GM12801 (cell line): Measurements from ENCODE around the gene PKM.

Experiments used
- TF ChIP-seq, protein P1 (sequence below): IDR thresholded peaks from one replicate; pipeline ENCODE4 v1.5.1; 2011; ENCODE audit warnings: control low read depth; ENCODE audit not compliant: insufficient read length; ENCODE audit errors: extremely low read depth

PKM gene

DNA sequence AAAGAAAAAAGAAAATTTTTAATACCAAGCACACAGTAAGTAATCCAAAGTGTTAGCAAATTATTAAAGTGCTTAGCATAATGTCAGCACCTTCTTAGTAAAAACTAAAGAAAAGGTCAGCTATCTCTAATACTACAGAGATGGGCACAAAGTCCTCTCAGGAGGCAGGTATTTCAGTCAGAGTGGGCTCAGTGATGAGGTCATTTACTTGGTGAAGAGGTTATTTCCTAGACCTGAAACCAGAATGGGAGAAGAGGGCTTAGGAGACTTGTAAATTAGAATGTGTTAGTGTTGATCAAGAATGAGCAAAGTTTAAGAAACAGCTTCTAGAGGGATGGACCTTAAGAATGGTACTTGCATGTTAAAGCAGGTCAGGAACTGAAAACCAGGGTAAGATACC lies 8.7 kb upstream of the PKM start:
- TF ChIP-seq, protein P1, sequence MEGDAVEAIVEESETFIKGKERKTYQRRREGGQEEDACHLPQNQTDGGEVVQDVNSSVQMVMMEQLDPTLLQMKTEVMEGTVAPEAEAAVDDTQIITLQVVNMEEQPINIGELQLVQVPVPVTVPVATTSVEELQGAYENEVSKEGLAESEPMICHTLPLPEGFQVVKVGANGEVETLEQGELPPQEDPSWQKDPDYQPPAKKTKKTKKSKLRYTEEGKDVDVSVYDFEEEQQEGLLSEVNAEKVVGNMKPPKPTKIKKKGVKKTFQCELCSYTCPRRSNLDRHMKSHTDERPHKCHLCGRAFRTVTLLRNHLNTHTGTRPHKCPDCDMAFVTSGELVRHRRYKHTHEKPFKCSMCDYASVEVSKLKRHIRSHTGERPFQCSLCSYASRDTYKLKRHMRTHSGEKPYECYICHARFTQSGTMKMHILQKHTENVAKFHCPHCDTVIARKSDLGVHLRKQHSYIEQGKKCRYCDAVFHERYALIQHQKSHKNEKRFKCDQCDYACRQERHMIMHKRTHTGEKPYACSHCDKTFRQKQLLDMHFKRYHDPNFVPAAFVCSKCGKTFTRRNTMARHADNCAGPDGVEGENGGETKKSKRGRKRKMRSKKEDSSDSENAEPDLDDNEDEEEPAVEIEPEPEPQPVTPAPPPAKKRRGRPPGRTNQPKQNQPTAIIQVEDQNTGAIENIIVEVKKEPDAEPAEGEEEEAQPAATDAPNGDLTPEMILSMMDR, result no peak

DNA sequence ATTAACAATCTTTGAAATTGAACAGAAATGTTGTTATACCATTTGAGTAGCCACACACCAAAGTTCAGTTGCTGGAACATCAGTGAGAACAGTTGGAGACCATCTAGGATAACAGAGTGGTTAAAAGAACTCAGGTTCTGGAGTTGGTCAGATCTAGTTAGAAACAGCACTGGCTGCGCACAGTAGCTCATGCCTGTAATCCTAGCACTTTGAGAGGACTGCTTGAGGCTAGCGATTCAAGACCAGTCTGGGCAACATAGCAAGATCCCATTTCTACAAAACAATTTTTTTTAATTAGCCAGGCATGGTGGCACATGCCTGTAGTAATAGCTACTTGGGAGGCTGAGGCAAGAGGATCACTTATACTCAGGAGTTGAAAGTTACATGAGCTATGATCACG lies 7.6 kb upstream of the PKM start:
- TF ChIP-seq, protein P1, result no peak

DNA sequence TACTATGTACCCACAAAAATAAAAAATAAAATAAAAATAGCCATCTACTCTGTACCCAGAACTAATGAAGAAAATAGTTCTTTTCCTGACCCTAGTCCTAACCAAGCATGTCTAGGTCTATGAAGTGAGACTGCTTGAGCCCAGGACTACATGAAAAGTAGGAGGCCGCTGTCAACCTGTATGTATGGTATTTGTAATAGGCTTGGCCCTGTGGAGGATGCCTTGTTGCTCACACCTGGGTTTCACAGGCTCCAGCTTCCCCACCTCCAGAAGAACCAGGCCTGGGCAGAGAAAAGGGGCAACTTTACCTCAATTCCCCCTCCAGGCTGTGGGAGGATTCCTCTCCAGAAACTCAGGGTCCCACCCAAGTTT lies 6.8 kb upstream of the PKM start:
- TF ChIP-seq, protein P1, result no peak

DNA sequence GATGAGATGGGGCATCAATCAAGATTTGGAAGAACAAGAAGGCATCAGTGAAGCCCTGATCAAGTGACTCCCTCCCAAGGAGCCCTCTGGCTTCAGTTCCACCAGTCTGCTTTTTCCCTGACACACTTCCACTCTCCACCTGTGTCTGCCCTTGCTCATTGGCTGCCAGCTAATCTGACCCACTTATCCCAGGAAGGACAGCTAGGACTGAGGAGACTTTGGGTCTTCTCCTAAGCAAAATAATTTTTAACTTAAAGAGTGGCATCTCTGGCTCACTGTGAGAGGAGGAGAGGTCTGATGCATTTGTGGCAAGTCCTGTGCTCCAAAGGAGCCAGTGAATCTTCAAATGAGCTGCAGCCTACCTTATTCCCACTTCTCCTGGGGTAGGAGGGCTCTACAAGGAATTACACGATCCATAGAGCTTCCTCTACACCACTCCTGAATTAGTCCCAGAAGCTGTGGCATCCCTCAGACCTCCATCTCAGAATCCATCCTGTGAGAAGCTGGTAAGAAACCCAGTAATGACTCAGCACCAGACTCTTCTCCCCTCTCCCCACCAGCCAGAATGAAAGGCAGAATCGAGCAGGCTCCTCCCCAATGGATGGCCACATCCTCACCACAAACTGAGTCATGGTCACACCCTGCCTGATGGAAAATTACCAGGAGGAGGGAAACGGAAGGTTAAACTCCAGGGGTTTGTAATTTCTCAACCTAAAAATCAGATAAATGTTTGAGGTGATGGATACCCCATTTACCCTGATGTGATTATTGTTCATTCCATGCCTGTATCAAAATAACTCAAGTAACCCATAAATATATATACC lies 6.3 kb upstream of the PKM start:
- TF ChIP-seq, protein P1, result no peak

DNA sequence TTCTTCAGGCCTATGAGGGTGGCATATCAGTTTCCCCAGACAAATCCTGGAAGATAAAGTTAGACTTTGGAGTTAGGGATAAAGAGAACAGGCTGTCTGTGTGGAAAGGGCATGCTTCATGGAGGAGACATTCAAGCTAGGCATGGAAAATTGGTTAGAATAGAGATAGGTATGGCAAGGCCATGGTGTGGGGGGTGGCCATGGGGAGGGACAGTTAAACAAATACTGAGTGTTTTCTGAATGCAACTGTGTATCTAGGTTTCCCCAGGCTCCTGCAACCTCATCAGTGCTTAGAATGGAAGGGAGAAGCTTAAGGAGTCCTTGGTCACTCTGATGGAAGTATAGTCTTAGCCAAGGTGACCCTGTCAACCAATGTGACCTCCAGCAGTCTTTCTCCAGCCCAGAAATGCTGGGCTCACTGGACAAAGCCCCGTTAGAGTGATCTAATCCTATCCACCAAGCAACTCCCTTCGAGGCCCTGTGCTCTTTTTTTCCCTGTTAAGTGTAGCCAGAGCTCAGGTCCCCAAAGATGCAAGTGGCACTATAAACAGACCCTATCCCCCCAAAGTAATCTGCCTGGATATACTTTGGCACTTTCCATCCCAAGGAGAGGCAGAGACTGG lies 5.5 kb upstream of the PKM start:
- TF ChIP-seq, protein P1, result no peak

DNA sequence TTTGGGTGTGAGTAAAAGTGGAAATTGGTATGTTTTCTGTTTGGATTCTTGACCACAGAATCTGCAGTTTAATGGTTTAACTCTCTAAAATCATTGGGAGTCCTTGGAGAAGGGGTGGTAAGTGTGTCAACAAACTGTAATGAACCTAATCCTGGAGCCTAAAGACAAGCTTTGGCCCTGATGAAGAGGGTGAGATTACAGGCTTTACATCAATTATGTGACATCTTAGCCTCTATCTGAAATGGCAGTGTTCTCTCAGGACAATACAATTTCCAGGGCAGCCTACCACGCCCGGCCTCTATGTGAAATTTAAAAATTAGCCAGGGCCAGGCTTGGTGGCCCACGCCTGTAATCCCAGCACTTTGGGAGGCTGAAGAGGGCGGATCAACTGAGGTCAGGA lies 4.3 kb upstream of the PKM start:
- TF ChIP-seq, protein P1, result no peak

DNA sequence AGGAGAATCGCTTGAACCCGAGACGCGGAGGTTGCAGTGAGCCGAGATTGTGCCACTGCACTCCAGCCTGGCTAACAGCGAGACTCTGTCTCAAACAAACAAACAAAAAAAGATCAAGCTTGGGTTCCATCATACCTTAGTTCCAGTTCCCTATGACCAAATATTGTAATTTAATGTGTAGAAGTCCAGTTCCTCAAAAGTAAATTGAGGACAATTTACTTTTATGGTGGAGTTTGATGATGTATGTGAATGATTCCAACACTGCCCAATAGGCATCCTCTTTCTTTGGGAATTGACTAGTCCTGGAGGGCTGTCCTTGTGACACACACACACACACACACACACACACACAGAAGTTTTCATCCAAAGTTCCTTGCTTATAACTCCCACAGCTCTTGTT lies 2.8 kb upstream of the PKM start:
- TF ChIP-seq, protein P1, result no peak
